Kidney epithelial cell (primary cell): ENCODE results near the gene HMGA1. TPM values are rescaled to one million over a fixed set of nuclear protein-coding genes. Genes with fewer than 3 reads are reported as not detected.
"Not testable (repeated sequence)": the region's sequence is repeated elsewhere in the genome, so short reads cannot be mapped to it uniquely, and the experiment has no call there.

Experiments
- DNase-seq: peaks from one replicate; pipeline ENCODE4 v3.0.0-alpha.2; 2010; ENCODE audit warnings: low read depth
- H3K27me3 ChIP-seq: 2 replicates; pipeline ENCODE4 v1.6.0; 2011; ENCODE audit warnings: low read length; ENCODE audit not compliant: control insufficient read depth, insufficient read depth
- H3K36me3 ChIP-seq: 2 replicates; pipeline ENCODE4 v1.5.1; 2011; ENCODE audit warnings: low read length; ENCODE audit not compliant: control insufficient read depth, insufficient read depth
- H3K4me3 ChIP-seq: 2 replicates; pipeline ENCODE4 v1.5.1; 2011; ENCODE audit warnings: low read depth, mild to moderate bottlenecking, control low read depth, low read length
- CTCF ChIP-seq: IDR thresholded peaks from 2 replicates; pipeline ENCODE4 v1.5.1; 2011; ENCODE audit warnings: mild to moderate bottlenecking, moderate library complexity, low read length, control low read depth, inconsistent platforms; ENCODE audit not compliant: insufficient read depth, poor library complexity, severe bottlenecking
- total RNA-seq: library from RNA; depleted of rRNA; stranded (reverse); fragments of >200 nt; gene quantifications from 2 replicates; pipeline ENCODE4 v1.2.3, GENCODE V29; 2015

HMGA1 gene
- total RNA-seq, 1 donor from 2014 or later = 1,060 TPM

- Histone ChIP-seq H3K4me3 (no peak overlapping the region), H3K27me3 (no peaks in the 10 kb centered on the region), H3K36me3 (no peaks in the 10 kb centered on the region)
- TF ChIP-seq CTCF = no peak
- DNase-seq = no peak
These were observed 24.0 kb downstream of the HMGA1 start for GRCh38 chr6:34260576-34261267.

- H3K27me3 ChIP-seq, H3K4me3 ChIP-seq, H3K36me3 ChIP-seq, DNase-seq: not testable (repeated sequence)
These were observed 26.8 kb downstream of the HMGA1 start for GRCh38 chr6:34263484-34263883.

GRCh38 chr6:34267746-34268145 lies 31.1 kb downstream of the HMGA1 start:
- H3K27me3 ChIP-seq = no peaks in the 10 kb centered on the region
- no peak for DNase-seq
- H3K36me3 ChIP-seq = no peaks in the 10 kb centered on the region
- H3K4me3 ChIP-seq = no peak overlapping the region
- no peak for TF ChIP-seq CTCF

- H3K4me3 ChIP-seq, H3K36me3 ChIP-seq, H3K27me3 ChIP-seq, DNase-seq: not testable (repeated sequence)
These were observed 32.5 kb downstream of the HMGA1 start for GRCh38 chr6:34269132-34269531.

- DNase-seq, H3K36me3 ChIP-seq, H3K27me3 ChIP-seq, H3K4me3 ChIP-seq: not testable (repeated sequence)
These were observed 33.1 kb downstream of the HMGA1 start for GRCh38 chr6:34269658-34270341.

- H3K36me3 ChIP-seq = no peaks in the 10 kb centered on the region
- H3K27me3 ChIP-seq = no peaks in the 10 kb centered on the region
- H3K4me3 ChIP-seq = no peak overlapping the region
- TF ChIP-seq CTCF = no peak
- DNase-seq = no peak
These were observed 35.6 kb downstream of the HMGA1 start for GRCh38 chr6:34272013-34272926.

- DNase-seq = no peak
- no peaks in the 10 kb centered on the region for H3K36me3 ChIP-seq
- H3K27me3 ChIP-seq = no peaks in the 10 kb centered on the region
- no peak overlapping the region for H3K4me3 ChIP-seq
- no peak for TF ChIP-seq CTCF
These were observed 36.7 kb downstream of the HMGA1 start for GRCh38 chr6:34273242-34273805.
